CMK (cell line): ENCODE data around the gene PCDHB6.
"Not testable (repeated sequence)": the region's sequence is repeated elsewhere in the genome, so short reads cannot be mapped to it uniquely, and the experiment has no call there.

Source experiments
- DNase-seq: peaks from one replicate; pipeline ENCODE4 v3.0.0-alpha.2; 2010; ENCODE audit warnings: low read depth

Gene PCDHB6

DNA sequence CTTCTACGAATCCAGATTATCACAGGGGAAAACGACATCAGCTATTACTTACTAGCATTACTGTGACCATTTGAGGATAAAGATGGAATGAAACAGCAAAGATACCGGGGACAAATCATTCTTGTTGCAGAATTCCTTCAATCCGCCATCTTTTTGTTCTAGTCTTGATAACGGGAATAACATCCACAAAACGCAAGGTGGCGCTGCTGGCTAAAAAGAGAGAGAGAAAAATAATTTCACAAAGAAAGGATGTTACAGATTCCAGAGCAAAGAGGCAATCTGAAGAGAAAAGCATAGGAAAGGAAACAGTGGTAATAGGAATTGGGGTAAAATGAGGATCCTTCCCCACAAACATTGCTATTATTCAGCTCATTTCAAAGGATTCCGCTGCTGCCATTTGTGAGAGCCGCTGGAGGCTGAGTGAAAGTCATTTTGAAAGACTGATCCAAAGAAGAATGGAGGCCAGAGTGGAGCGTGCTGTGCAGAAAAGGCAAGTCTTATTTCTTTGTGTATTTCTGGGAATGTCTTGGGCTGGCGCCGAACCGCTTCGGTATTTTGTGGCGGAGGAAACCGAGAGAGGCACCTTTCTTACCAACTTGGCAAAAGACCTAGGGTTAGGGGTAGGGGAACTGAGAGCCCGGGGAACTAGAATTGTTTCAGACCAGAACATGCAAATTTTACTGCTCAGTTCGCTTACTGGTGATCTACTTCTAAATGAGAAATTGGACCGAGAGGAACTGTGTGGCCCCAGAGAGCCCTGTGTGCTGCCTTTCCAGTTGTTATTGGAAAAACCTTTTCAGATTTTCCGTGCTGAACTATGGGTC lies 22.7 kb downstream of the PCDHB6 start, which contains the start of gene PCDHB7:
TSS of gene PCDHB7 (plus strand) at position 264 of the 824 bp plus-strand sequence. CDS start at position 456, 192 bp downstream.
- DNase-seq: no peak

DNA sequence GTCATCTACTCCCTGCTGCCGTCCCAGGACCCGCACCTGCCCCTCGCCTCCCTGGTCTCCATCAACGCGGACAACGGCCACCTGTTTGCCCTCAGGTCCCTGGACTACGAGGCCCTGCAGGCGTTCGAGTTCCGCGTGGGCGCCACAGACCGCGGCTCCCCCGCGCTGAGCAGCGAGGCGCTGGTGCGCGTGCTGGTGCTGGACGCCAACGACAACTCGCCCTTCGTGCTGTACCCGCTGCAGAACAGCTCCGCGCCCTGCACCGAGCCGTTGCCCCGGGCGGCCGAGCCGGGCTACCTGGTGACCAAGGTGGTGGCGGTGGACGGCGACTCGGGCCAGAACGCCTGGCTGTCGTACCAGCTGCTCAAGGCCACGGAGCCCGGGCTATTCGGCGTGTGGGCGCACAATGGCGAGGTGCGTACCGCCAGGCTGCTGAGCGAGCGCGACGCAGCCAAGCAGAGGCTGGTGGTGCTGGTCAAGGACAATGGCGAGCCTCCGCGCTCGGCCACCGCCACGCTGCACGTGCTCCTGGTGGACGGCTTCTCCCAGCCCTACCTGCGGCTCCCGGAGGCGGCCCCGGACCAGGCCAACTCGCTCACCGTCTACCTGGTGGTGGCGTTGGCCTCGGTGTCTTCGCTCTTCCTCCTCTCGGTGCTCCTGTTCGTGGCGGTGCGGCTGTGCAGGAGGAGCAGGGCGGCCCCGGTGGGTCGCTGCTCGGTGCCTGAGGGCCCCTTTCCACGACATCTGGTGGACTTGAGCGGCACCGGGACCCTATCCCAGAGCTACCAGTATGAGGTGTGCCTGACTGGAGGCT lies 24.6 kb downstream of the PCDHB6 start:
- DNase-seq: not testable (repeated sequence)

DNA sequence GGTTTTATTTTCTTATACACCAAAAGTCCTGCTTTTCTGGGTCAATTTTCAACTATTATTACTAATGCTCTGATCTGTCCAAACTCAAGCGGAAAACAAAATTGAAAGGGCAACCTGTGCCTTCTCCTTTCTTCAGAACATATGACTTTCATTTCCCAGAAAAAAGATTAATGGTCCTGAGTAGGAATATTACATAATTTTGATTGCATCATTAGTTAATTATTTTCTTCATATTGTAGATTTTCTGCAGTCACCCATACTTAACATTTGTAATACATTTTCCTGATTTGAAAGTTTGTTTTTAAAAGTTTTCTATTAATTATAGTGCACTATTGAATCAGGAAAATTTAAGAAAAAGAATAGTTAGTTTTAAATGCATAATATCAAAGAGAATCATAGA lies 26.1 kb downstream of the PCDHB6 start:
- DNase-seq: no peak

DNA sequence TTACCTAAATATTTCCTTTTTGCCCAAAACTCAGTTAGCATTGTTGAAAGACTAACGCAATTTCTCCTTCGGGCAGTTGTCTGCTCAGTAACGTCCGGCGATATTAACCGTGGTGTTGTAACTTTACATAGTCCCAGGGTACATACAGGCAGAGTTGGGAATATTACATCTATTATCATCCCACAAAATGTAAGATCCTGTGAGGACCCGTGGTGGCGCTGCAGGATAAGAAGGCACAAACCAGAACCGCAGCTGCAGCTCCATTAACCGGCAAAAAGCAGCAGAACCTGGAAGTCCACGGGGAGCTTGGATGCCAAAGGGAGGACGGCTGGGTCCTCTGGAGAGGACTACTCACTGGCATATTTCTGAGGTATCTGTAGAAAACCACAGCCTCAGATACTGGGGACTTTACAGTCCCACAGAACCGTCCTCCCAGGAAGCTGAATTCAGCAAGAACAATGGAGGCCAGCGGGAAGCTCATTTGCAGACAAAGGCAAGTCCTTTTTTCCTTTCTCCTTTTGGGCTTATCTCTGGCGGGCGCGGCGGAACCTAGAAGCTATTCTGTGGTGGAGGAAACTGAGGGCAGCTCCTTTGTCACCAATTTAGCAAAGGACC lies 27.8 kb downstream of the PCDHB6 start, which contains the start of gene PCDHB8:
TSS of gene PCDHB8 (plus strand) at position 214 of the 615 bp plus-strand sequence. CDS start at position 459, 245 bp downstream.
- not testable (repeated sequence) for DNase-seq

DNA sequence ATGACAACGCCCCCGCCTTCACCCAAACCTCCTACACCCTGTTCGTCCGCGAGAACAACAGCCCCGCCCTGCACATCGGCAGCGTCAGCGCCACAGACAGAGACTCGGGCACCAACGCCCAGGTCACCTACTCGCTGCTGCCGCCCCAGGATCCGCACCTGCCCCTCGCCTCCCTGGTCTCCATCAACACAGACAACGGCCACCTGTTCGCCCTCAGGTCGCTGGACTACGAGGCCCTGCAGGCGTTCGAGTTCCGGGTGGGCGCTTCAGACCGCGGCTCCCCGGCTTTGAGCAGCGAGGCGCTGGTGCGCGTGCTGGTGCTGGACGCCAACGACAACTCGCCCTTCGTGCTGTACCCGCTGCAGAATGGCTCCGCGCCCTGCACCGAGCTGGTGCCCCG lies 29.5 kb downstream of the PCDHB6 start:
- not testable (repeated sequence) for DNase-seq

DNA sequence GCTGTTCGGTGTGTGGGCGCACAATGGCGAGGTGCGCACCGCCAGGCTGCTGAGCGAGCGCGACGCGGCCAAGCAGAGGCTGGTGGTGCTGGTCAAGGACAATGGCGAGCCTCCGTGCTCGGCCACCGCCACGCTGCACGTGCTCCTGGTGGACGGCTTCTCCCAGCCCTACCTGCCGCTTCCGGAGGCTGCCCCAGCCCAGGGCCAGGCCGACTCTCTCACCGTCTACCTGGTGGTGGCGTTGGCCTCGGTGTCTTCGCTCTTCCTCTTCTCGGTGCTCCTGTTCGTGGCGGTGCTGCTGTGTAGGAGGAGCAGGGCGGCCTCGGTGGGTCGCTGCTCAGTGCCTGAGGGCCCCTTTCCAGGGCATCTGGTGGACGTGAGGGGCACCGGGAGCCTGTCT lies 30.0 kb downstream of the PCDHB6 start:
- DNase-seq: not testable (repeated sequence)

DNA sequence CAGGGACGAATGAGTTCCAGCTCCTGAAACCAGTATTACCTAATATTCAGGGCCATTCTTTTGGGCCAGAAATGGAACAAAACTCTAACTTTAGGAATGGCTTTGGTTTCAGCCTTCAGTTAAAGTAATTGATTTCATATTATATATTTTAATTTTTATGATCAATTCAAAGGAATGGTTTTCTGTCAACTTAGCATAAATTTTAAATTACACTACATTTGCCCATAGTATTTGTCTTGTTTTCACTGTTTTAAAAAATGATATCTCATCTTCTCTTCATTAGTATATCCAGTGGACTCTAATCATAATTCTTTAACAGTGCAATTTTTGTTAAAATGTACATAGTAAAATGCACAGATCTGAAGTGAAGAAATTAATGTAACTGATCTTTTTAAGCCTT lies 30.5 kb downstream of the PCDHB6 start:
- DNase-seq: no peak

DNA sequence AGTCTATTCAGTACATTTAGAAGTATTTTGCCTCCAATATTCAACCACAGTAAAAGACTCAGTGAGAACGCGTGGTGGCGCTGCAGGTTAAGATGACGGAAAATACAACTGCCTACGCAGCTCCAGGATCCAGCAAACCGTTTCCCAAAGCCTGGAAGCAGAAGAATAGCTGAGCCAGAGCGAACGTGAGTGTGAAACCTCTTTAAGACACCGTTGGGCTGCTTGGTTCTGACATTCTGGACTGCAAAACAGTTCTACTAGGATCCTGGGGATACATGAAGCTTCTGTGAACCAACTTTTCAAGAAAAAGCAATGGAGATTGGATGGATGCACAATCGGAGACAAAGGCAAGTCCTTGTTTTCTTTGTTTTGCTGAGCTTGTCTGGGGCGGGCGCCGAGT lies 32.4 kb downstream of the PCDHB6 start, which contains the start of gene PCDHB16:
TSS of gene PCDHB16 (plus strand) at position 140 of the 400 bp plus-strand sequence. CDS start at position 313, 173 bp downstream.
- DNase-seq: no peak

DNA sequence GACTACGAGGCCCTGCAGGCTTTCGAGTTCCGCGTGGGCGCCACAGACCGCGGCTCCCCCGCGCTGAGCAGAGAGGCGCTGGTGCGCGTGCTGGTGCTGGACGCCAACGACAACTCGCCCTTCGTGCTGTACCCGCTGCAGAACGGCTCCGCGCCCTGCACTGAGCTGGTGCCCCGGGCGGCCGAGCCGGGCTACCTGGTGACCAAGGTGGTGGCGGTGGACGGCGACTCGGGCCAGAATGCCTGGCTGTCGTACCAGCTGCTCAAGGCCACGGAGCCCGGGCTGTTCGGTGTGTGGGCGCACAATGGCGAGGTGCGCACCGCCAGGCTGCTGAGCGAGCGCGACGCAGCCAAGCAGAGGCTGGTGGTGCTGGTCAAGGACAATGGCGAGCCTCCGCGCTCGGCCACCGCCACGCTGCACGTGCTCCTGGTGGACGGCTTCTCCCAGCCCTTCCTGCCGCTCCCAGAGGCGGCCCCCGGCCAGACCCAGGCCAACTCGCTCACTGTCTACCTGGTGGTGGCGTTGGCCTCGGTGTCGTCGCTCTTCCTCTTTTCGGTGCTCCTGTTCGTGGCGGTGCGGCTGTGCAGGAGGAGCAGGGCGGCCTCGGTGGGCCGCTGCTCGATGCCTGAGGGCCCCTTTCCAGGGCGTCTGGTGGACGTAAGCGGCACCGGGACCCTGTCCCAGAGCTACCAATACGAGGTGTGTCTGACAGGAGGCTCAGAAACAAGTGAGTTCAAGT lies 34.4 kb downstream of the PCDHB6 start:
- DNase-seq: not testable (repeated sequence)

DNA sequence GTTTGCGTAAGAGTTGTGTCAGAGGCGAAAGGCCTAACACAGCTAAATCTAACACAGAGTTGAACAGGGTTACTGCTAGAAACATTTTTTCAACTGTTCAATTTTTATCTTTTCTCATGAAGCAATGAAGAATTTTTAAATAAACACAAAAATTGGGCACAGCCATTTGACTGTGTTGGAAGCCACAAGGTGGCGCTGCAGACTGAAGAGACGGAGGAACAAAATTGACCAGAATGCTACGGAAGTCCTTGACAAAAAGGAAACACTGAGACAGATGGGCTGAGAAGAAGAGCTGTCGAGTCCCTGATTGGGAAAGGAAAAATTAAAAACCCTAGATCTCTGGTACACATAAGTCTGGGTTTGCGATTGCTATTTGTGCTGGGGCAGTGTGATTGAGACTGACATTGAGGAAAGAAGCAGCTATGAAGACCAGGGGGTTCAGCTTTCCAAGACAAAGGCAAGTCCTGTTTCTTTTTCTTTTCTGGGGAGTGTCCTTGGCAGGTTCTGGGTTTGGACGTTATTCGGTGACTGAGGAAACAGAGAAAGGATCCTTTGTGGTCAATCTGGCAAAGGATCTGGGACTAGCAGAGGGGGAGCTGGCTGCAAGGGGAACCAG lies 37.1 kb downstream of the PCDHB6 start, which contains the start of gene PCDHB9:
TSS of gene PCDHB9 (plus strand) at position 265 of the 616 bp plus-strand sequence. CDS start at position 423, 158 bp downstream.
- peak; percentile 22 for DNase-seq

DNA sequence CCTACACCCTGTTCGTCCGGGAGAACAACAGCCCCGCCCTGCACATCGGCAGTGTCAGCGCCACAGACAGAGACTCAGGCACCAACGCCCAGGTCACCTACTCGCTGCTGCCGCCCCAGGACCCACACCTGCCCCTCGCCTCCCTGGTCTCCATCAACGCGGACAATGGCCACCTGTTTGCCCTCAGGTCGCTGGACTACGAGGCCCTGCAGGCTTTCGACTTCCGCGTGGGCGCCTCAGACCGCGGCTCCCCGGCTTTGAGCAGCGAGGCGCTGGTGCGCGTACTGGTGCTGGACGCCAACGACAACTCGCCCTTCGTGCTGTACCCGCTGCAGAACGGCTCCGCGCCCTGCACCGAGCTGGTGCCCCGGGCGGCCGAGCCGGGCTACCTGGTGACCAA lies 38.8 kb downstream of the PCDHB6 start:
- not testable (repeated sequence) for DNase-seq

DNA sequence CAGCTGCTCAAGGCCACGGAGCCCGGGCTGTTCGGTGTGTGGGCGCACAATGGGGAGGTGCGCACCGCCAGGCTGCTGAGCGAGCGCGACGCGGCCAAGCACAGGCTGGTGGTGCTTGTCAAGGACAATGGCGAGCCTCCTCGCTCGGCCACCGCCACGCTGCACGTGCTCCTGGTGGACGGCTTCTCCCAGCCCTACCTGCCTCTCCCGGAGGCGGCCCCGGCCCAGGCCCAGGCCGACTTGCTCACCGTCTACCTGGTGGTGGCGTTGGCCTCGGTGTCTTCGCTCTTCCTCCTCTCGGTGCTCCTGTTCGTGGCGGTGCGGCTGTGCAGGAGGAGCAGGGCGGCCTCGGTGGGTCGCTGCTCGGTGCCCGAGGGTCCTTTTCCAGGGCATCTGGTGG lies 39.3 kb downstream of the PCDHB6 start:
- DNase-seq: not testable (repeated sequence)

DNA sequence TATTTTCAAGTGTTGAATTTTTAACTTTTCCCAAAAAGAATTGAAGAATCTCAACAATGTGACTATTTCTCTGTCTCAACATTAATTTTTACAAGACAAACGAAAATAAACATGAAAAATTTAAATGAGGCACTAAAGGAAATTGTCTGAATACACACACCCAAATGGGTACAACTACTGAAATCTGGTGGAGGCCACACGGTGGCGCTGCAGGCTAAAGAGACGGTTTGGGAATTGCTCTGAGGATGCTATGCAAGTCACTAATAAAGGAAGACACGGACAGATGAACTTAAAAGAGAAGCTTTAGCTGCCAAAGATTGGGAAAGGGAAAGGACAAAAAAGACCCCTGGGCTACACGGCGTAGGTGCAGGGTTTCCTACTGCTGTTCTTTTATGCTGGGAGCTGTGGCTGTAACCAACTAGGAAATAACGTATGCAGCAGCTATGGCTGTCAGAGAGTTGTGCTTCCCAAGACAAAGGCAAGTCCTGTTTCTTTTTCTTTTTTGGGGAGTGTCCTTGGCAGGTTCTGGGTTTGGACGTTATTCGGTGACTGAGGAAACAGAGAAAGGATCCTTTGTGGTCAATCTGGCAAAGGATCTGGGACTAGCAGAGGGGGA lies 42.4 kb downstream of the PCDHB6 start, which contains the start of gene PCDHB10:
TSS of gene PCDHB10 (plus strand) at position 244 of the 616 bp plus-strand sequence. CDS start at position 444, 200 bp downstream.
- peak; percentile 1 for DNase-seq

DNA sequence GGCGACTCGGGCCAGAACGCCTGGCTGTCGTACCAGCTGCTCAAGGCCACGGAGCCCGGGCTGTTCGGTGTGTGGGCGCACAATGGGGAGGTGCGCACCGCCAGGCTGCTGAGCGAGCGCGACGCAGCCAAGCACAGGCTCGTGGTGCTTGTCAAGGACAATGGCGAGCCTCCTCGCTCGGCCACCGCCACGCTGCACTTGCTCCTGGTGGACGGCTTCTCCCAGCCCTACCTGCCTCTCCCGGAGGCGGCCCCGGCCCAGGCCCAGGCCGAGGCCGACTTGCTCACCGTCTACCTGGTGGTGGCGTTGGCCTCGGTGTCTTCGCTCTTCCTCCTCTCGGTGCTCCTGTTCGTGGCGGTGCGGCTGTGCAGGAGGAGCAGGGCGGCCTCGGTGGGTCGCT lies 44.5 kb downstream of the PCDHB6 start:
- DNase-seq: not testable (repeated sequence)

DNA sequence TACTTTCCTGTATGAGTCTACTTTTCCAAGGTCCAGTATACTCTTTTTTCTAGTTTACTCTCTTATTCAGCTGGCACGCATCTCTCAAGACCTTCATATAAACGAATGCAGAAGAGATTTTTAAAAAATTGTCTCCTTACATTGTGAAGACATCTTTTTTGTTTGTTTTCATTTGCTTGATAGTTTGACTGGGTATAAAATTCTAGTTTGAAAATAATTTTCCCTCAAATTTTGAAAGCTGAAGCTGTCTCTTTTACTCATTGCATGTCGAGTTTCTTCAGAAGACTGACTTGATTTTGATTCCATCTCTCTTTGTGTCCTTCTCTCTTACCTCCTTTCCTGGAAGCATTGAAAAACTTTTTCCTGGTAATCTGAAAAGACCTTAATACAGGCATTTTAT lies 46.5 kb downstream of the PCDHB6 start:
- no peak for DNase-seq

DNA sequence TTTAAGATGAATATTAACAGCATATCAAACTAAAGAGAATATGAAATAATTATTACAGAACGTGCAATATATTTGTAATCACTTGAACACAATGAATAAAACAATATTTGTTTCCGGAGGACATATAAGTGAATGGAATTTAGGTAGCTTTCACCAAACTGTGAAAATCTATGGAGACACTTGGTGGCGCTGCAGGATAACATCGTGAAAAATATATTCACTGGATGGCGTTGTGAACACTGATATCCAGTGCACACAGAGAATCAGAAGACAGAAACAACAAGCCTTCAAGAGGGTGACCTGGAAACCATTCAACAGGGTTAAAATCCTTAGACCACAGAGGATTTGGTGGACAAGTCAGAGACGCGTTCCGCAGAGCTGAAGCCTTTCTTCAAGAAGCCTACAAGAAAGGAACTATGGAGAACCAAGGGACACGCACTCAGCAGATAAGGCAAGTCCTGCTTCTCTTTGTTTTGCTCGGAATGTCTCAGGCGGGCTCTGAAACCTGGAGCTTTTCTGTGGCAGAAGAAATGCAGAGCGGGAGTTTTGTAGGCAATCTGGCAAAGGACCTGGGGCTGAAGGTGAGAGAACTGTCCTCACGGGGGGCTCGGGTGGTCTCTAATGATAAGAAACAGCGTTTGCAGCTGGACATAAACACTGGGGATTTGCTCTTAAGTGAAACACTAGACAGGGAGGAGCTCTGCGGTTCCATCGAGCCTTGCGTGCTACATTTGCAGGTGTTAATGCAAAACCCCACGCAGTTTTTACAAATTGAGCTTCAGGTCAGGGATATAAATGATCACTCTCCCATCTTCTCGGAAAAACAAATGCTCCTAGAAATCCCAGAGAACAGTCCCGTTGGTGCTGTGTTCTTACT lies 49.7 kb downstream of the PCDHB6 start, which contains the start of gene PCDHB11:
TSS of gene PCDHB11 (plus strand) at position 269 of the 877 bp plus-strand sequence. CDS start at position 417, 148 bp downstream.
- no peak for DNase-seq

DNA sequence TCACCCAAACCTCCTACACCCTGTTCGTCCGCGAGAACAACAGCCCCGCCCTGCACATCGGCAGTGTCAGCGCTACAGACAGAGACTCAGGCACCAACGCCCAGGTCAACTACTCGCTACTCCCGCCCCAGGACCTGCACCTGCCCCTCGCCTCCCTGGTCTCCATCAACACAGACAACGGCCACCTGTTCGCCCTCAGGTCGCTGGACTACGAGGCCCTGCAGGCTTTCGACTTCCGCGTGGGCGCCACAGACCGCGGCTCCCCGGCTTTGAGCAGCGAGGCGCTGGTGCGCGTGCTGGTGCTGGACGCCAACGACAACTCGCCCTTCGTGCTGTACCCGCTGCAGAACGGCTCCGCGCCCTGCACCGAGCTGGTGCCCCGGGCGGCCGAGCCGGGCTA lies 51.3 kb downstream of the PCDHB6 start:
- DNase-seq: not testable (repeated sequence)

DNA sequence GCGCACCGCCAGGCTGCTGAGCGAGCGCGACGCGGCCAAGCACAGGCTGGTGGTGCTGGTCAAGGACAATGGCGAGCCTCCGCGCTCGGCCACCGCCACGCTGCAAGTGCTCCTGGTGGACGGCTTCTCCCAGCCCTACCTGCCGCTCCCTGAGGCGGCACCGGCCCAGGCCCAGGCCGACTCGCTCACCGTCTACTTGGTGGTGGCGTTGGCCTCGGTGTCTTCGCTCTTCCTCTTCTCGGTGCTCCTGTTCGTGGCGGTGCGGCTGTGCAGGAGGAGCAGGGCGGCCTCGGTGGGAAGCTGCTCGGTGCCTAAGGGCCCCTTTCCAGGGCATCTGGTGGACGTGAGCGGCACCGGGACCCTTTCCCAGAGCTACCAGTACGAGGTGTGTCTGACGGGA lies 51.8 kb downstream of the PCDHB6 start:
- not testable (repeated sequence) for DNase-seq
